ENCODE measurements around the gene CLRN2. TPM values are rescaled to one million over a fixed set of nuclear protein-coding genes. Genes with fewer than 3 reads are reported as not detected.

The CLRN2 gene
- total RNA-seq, 1 experiment from 2014 or later, result not detected

GRCh38 chr4:17511950-17512795 lies 2.8 kb upstream of the CLRN2 start, which contains the start of gene QDPR (continued):
- TF ChIP-seq POLR2A (IDR thresholded peaks at IDR 0.05; ENCODE audit: borderline replicate concordance, extremely low read depth, insufficient read depth, insufficient read length) (peak; percentile 27), SRF (IDR thresholded peaks at IDR 0.05; ENCODE audit: low read depth) (no peak)

GRCh38 chr4:17512973-17513665 lies 1.8 kb upstream of the CLRN2 start:
- Histone ChIP-seq H3K36me3 (ENCODE audit: control insufficient read depth in 1 of 2, insufficient read depth in 2 of 2, low read length in 2 of 2) (no peaks in the 10 kb centered on the region; a peak in 1 of 4 replicates), H3K4me1 (ENCODE audit: control insufficient read depth in 1 of 2, insufficient read depth in 2 of 2, low read length in 2 of 2) (peaks cover 12 to 27% of the 10 kb centered on the region in 2 experiments), H3K9ac (ENCODE audit: low read length) (peak overlapping the region; percentile 84; the same call in 1 of the 2 replicates), H3K9me2 (ENCODE audit: insufficient read depth) (no peaks in the 10 kb centered on the region), H3K4me3 (replicated peaks in 1 of 2; ENCODE audit: low read depth in 1 of 2, low read length in 2 of 2) (peak overlapping the region; percentile 50 to 93; a peak in 3 of 4 replicates), H2AFZ (ENCODE audit: low read depth, low read length, poor library complexity, severe bottlenecking) (peak overlapping the region; percentile 1), H3K79me2 (ENCODE audit: insufficient read depth, low read length) (peaks cover 36% of the 10 kb centered on the region), H3K4me2 (ENCODE audit: low read length) (peak overlapping the region; percentile 95), H3K27ac (ENCODE audit: low read depth, low read length) (no peak overlapping the region), H4K20me1 (ENCODE audit: insufficient read depth) (no peaks in the 10 kb centered on the region), H3K27me3 (ENCODE audit: insufficient read depth, low read length) (no peaks in the 10 kb centered on the region), H3K9me3 (ENCODE audit: control insufficient read depth in 1 of 2, insufficient read depth in 1 of 2, low read depth in 1 of 2, low read length in 2 of 2) (no peaks in the 10 kb centered on the region)
- intact Hi-C loops (cut with micrococcal nuclease), result loop anchor here (1.0 kb wide), 1 partner anchor 123 kb away; no protein-coding TSS in a partner anchor
- CTCF ChIA-PET, result interaction anchor here (0.6 to 1.2 kb wide), 2 partner anchors 9 to 35 kb away, joined by 3 read pairs; no protein-coding TSS in a partner anchor
- DNase-seq (ENCODE audit: low read depth, low spot score) (no peak), ATAC-seq (no peak)
- RAD21 ChIA-PET (ENCODE audit: low non-redundant PET in 1 of 2, low total read pairs in 2 of 2, uncharacterized antibody in 2 of 2, unreplicated experiment in 2 of 2), result no interaction called here
- TF ChIP-seq, protein P1, sequence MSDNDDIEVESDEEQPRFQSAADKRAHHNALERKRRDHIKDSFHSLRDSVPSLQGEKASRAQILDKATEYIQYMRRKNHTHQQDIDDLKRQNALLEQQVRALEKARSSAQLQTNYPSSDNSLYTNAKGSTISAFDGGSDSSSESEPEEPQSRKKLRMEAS (IDR thresholded peaks at IDR 0.05), result no peak
- TF ChIP-seq CTCF (IDR thresholded peaks at IDR 0.05 in 2 of 3, conservative IDR thresholded peaks at IDR 0.05 in 1 of 3; ENCODE audit: borderline replicate concordance in 1 of 3, insufficient read depth in 1 of 3, low read depth in 2 of 3, low read length in 2 of 3) (no peak), EGR1 (IDR thresholded peaks at IDR 0.05; ENCODE audit: low read depth) (no peak), CBX3 (IDR thresholded peaks at IDR 0.05; ENCODE audit: low read depth) (no peak)
- POLR2A ChIA-PET, result no interaction called here
- BruUV-seq (replicated peaks), result no TSS peak

Data from HCT116 (cell line).